H1 (cell line): Measurements from ENCODE around the gene TRMT2B. TPM values are rescaled to one million over a fixed set of nuclear protein-coding genes. Genes with fewer than 3 reads are reported as not detected.

ENCODE experiments used
- CTCF ChIA-PET: fragments of 300-600 bp; sonication (Branson Sonifier 250); formaldehyde crosslinking; loops from one replicate; lab custom pipeline; 2021; ENCODE audit not compliant: partially characterized antibody; lab: Charles Lee
- POLR2A ChIA-PET: fragments of 300-600 bp; sonication (Branson Sonifier 250); formaldehyde crosslinking; loops from one replicate; lab custom pipeline; 2021; ENCODE audit warnings: inconsistent platforms; ENCODE audit not compliant: partially characterized antibody; lab: Charles Lee
- DNase-seq, 2 experiments: peaks; one replicate each; pipeline versions ENCODE4 v3.0.0 to v3.0.0-alpha.2; 2010 to 2022; ENCODE audit warnings: low spot score in 2 of 2, low read depth in 1 of 2, mixed read lengths in 1 of 2
- FAIRE-seq: peaks from 2 replicates; lab custom pipeline; 2011; peaks lifted over from hg19 to GRCh38; lab: Jason Lieb, UNC
- H2AFZ ChIP-seq: 2 replicates; pipeline ENCODE4 v1.8.1; 2012; ENCODE audit warnings: low read length, inconsistent platforms
- H2AK5ac ChIP-seq: 2 replicates; pipeline ENCODE4 v1.6.1; 2013; ENCODE audit warnings: low read depth, low read length
- H2BK120ac ChIP-seq: replicated peaks from 2 replicates; pipeline ENCODE3; 2013; ENCODE audit warnings: low read depth, low read length, inconsistent platforms
- H2BK12ac ChIP-seq: 2 replicates; pipeline ENCODE4 v1.6.1; 2013; ENCODE audit warnings: low read depth, low read length
- H2BK15ac ChIP-seq: 2 replicates; pipeline ENCODE4 v1.6.1; 2013; ENCODE audit warnings: low read length
- H2BK20ac ChIP-seq: 2 replicates; pipeline ENCODE4 v1.6.1; 2013; ENCODE audit warnings: low read length
- H2BK5ac ChIP-seq: 2 replicates; pipeline ENCODE4 v1.6.1; 2013; ENCODE audit warnings: low read depth, low read length
- H3K14ac ChIP-seq: 2 replicates; pipeline ENCODE4 v1.6.1; 2013; ENCODE audit warnings: inconsistent platforms; ENCODE audit not compliant: insufficient read length
- H3K18ac ChIP-seq: 2 replicates; pipeline ENCODE4 v1.6.1; 2013; ENCODE audit warnings: low read length; ENCODE audit errors: extremely low read depth
- H3K23ac ChIP-seq: 2 replicates; pipeline ENCODE4 v1.6.1; 2013; ENCODE audit warnings: inconsistent platforms; ENCODE audit not compliant: insufficient read length
- H3K23me2 ChIP-seq: 2 replicates; pipeline ENCODE4 v1.6.1; 2013; ENCODE audit warnings: low read depth, low read length
- H3K27ac ChIP-seq: 2 replicates; pipeline ENCODE4 v1.6.1; 2011; ENCODE audit warnings: low read depth, low read length, inconsistent platforms
- H3K27me3 ChIP-seq, 4 experiments: replicated peaks in 1 of 4; 1 replicate in 1 of 4; 2 replicates in 3 of 4; pipeline versions ENCODE4 v1.6.1 to v1.8.1; 2011 to 2013; ENCODE audit warnings: low read length in 3 of 4, mild to moderate bottlenecking in 3 of 4, inconsistent platforms in 2 of 4, mixed read lengths in 2 of 4, moderate library complexity in 1 of 4; ENCODE audit not compliant: control insufficient read depth in 3 of 4, insufficient read depth in 3 of 4; ENCODE audit errors: extremely low read depth in 1 of 4
- H3K36me3 ChIP-seq, 4 experiments: 2 replicates each; pipeline versions ENCODE4 v1.6.1 to v1.8.1; 2011 to 2013; ENCODE audit warnings: mild to moderate bottlenecking in 4 of 4, low read length in 3 of 4, moderate library complexity in 2 of 4, control low read depth in 1 of 4, inconsistent platforms in 1 of 4; ENCODE audit not compliant: insufficient read depth in 4 of 4, control insufficient read depth in 2 of 4
- H3K4ac ChIP-seq: replicated peaks from 2 replicates; pipeline ENCODE3; 2013; ENCODE audit warnings: low read length, low read depth, mixed read lengths, inconsistent platforms; ENCODE audit not compliant: insufficient read length
- H3K4me1 ChIP-seq, 4 experiments: replicated peaks in 1 of 4; 1 replicate in 1 of 4; 2 replicates in 3 of 4; pipeline versions ENCODE4 v1.6.1 to v1.8.1; 2011 to 2013; ENCODE audit warnings: low read length in 3 of 4, inconsistent platforms in 2 of 4, mixed read lengths in 1 of 4; ENCODE audit not compliant: insufficient read depth in 4 of 4, control insufficient read depth in 3 of 4
- H3K4me2 ChIP-seq, 2 experiments: 2 replicates each; pipeline versions ENCODE4 v1.6.1 to v1.8.1; 2011 to 2013; ENCODE audit warnings: low read depth in 2 of 2, low read length in 2 of 2, control low read depth in 1 of 2, inconsistent platforms in 1 of 2, mild to moderate bottlenecking in 1 of 2; ENCODE audit not compliant: insufficient read depth in 1 of 2
- H3K4me3 ChIP-seq, 4 experiments: fragments of 200-600, 300-600 bp in 1 of 4; sonication (generic), shearing (Covaris generic), sonication (Bioruptor Twin) in 1 of 4; 2 replicates each; pipeline versions ENCODE4 v1.5.1 to v1.8.1; 2011 to 2016; ENCODE audit warnings: low read length in 4 of 4, low read depth in 3 of 4, control low read depth in 2 of 4, inconsistent platforms in 2 of 4, mild to moderate bottlenecking in 2 of 4, mixed read lengths in 1 of 4, moderate library complexity in 1 of 4; ENCODE audit not compliant: insufficient read depth in 2 of 4; ENCODE audit errors: extremely low read depth in 1 of 4
- H3K56ac ChIP-seq: replicated peaks from 2 replicates; pipeline ENCODE3; 2013; ENCODE audit warnings: low read depth, mild to moderate bottlenecking, mixed read lengths, low read length, inconsistent platforms; ENCODE audit not compliant: insufficient read length
- H3K79me1 ChIP-seq: 2 replicates; pipeline ENCODE4 v1.6.1; 2013; ENCODE audit warnings: low read depth, low read length, control low read depth
- H3K79me2 ChIP-seq, 2 experiments: 2 replicates each; pipeline versions ENCODE4 v1.6.1 to v1.8.1; 2012 to 2013; ENCODE audit warnings: low read length in 2 of 2, mild to moderate bottlenecking in 2 of 2, inconsistent platforms in 1 of 2; ENCODE audit not compliant: insufficient read depth in 2 of 2, control insufficient read depth in 1 of 2
- H3K9ac ChIP-seq, 4 experiments: replicated peaks in 1 of 4; 1 replicate in 1 of 4; 2 replicates in 3 of 4; pipeline versions ENCODE4 v1.6.1 to v1.8.1; 2011 to 2013; ENCODE audit warnings: low read depth in 3 of 4, low read length in 3 of 4, control low read depth in 2 of 4, mild to moderate bottlenecking in 2 of 4, moderate library complexity in 2 of 4, inconsistent platforms in 1 of 4; ENCODE audit errors: extremely low read depth in 1 of 4
- H3K9me3 ChIP-seq, 2 experiments: 2 replicates each; pipeline versions ENCODE4 v1.6.1 to v1.8.1; 2012 to 2013; ENCODE audit warnings: mild to moderate bottlenecking in 2 of 2, moderate library complexity in 2 of 2, control low read depth in 1 of 2, inconsistent platforms in 1 of 2, low read depth in 1 of 2, low read length in 1 of 2, mixed read lengths in 1 of 2; ENCODE audit not compliant: insufficient read depth in 2 of 2
- H4K20me1 ChIP-seq, 2 experiments: replicated peaks in 1 of 2; 2 replicates each; pipeline versions ENCODE3 to v1.8.1; 2011 to 2013; ENCODE audit warnings: inconsistent platforms in 2 of 2, low read length in 2 of 2, mild to moderate bottlenecking in 1 of 2; ENCODE audit not compliant: insufficient read depth in 2 of 2, control insufficient read depth in 1 of 2
- H4K5ac ChIP-seq: 2 replicates; pipeline ENCODE4 v1.6.1; 2013; ENCODE audit warnings: low read length, low read depth, mixed read lengths, inconsistent platforms; ENCODE audit not compliant: insufficient read length
- H4K8ac ChIP-seq: 2 replicates; pipeline ENCODE4 v1.8.0; 2013; ENCODE audit warnings: mild to moderate bottlenecking, moderate library complexity, low read length, inconsistent platforms; ENCODE audit not compliant: insufficient read depth; ENCODE audit errors: extremely low read depth
- H4K91ac ChIP-seq: replicated peaks from 2 replicates; pipeline ENCODE3; 2013; ENCODE audit warnings: low read length, mixed read lengths, inconsistent platforms; ENCODE audit not compliant: insufficient read length
- ATF2 ChIP-seq: IDR thresholded peaks from 2 replicates; pipeline ENCODE4 v1.6.1; 2012; ENCODE audit warnings: low read length, inconsistent platforms
- CBX8 ChIP-seq: fragments of 300-800, 300-1000 bp; sonication (generic); IDR thresholded peaks from 2 replicates; pipeline ENCODE4 v1.7.1; 2016; ENCODE audit warnings: low read depth, low read length, borderline replicate concordance
- CHD2 ChIP-seq: IDR thresholded peaks from 2 replicates; pipeline ENCODE4 v1.6.1; 2012; ENCODE audit warnings: low read length, improper control_type of control experiment
- GABPA ChIP-seq: IDR thresholded peaks from 2 replicates; pipeline ENCODE4 v1.6.1; 2011; ENCODE audit warnings: mild to moderate bottlenecking, low read length, moderate library complexity, borderline replicate concordance; ENCODE audit not compliant: insufficient read depth
- HDAC2 ChIP-seq, 2 experiments: fragments of 300-600 bp in 1 of 2; sonication (generic) in 1 of 2; IDR thresholded peaks; 2 replicates each; pipeline ENCODE4 v1.6.1; 2011 to 2012; ENCODE audit warnings: low read depth in 2 of 2, low read length in 2 of 2, mild to moderate bottlenecking in 2 of 2, moderate library complexity in 2 of 2, borderline replicate concordance in 1 of 2, inconsistent platforms in 1 of 2
- SIRT6 ChIP-seq: IDR thresholded peaks from one replicate; pipeline ENCODE4 v1.7.1; 2012; ENCODE audit warnings: low read length, inconsistent platforms
- TAF1 ChIP-seq: IDR thresholded peaks from 2 replicates; pipeline ENCODE4 v1.6.1; 2011; ENCODE audit warnings: mild to moderate bottlenecking, low read depth, low read length
- TEAD4 ChIP-seq: IDR thresholded peaks from 2 replicates; pipeline ENCODE4 v1.6.1; 2012; ENCODE audit warnings: low read depth, low read length, inconsistent platforms, mixed read lengths
- WGBS, 2 experiments: shearing (Covaris generic) in 1 of 2; methylation state at CpG; one replicate each; pipeline versions ENCODE4 v1.1.6 to v1.1.7; 2013 to 2015; ENCODE audit warnings: low lambda C conversion rate in 2 of 2, mixed read lengths in 2 of 2, inconsistent platforms in 1 of 2, low coverage in 1 of 2, missing lambda C conversion rate in 1 of 2; ENCODE audit not compliant: insufficient replicate concordance in 2 of 2, insufficient coverage in 1 of 2, insufficient read length in 1 of 2; ENCODE audit errors: extremely low coverage in 1 of 2, missing lambda C conversion rate in 1 of 2; 5-methylcytosine and 5-hydroxymethylcytosine counted together
- polyA plus RNA-seq, 7 experiments: library from polyadenylated mRNA; depleted of rRNA in 3 of 7; stranded (reverse) in 5 of 7; unstranded in 2 of 7; fragments of >200 nt in 5 of 7; fragments of 200-250 nt in 2 of 7; gene quantifications; 1 replicate in 5 of 7; 2 replicates in 1 of 7; 4 replicates in 1 of 7; pipeline versions ENCODE4 v1.2.1 to v1.2.3, GENCODE V29; 2011 to 2013; ENCODE audit warnings: missing spikeins in 2 of 7, mixed read lengths in 2 of 7
- total RNA-seq: library from RNA; stranded (reverse); fragmentation: NEBNext Ultra II Directional; extraction: Animal tissue kit (Norgen Biotek cat#: 25700); gene quantifications from 2 replicates; pipeline ENCODE4 v1.2.1, GENCODE V29; 2021

TRMT2B gene
- total and polyA plus RNA-seq, 2 of the 8 experiments (the other 6 are each of a cell fraction or from before 2014, with no cell fraction given), result 12.1 to 12.4 TPM

GRCh38 chrX:100976211-100976610 is 75.7 kb downstream of the TRMT2B start:
- Histone ChIP-seq H3K23me2 (no peaks in the 10 kb centered on the region), H3K79me2 (no peaks in the 10 kb centered on the region), H2AK5ac (no peak overlapping the region), H4K91ac (no peak overlapping the region), H2AFZ (no peak overlapping the region), H2BK120ac (no peak overlapping the region), H3K27ac (no peak overlapping the region), H3K36me3 (no peaks in the 10 kb centered on the region), H4K5ac (no peak overlapping the region), H2BK20ac (no peak overlapping the region), H3K4me1 (no peaks in the 10 kb centered on the region), H3K9me3 (no peaks in the 10 kb centered on the region; a peak in 1 of 4 replicates), H3K79me1 (no peaks in the 10 kb centered on the region), H3K56ac (no peak overlapping the region), H2BK5ac (no peak overlapping the region), H3K4me2 (no peak overlapping the region), H3K9ac (no peak overlapping the region), H4K20me1 (no peaks in the 10 kb centered on the region), H3K14ac (no peak overlapping the region), H3K23ac (no peak overlapping the region), H3K27me3 (no peaks in the 10 kb centered on the region), H3K4me3 (no peak overlapping the region), H3K4ac (no peak overlapping the region), H2BK12ac (no peak overlapping the region), H4K8ac (no peak overlapping the region), H2BK15ac (no peak overlapping the region), H3K18ac (no peak overlapping the region)
- POLR2A ChIA-PET, result no interaction called here
- DNase-seq (no peak), FAIRE-seq (no peak)
- CTCF ChIA-PET, result no interaction called here
- no peak for TF ChIP-seq ATF2
- no peak for TF ChIP-seq CHD2
- no peak for TF ChIP-seq GABPA
- no peak for TF ChIP-seq CBX8
- no peak for TF ChIP-seq TEAD4
- no peak for TF ChIP-seq SIRT6
- TF ChIP-seq TAF1, result no peak
- TF ChIP-seq HDAC2 (IDR thresholded peaks at IDR 0.05; ENCODE audit: borderline replicate concordance in 1 of 2, low read depth in 2 of 2, low read length in 2 of 2), result no peak
- WGBS, 2 experiments, result 91% methylated on average over 1 of the region's 1 CpG; no CpG with 5 or more reads in 1 of the 2 experiments
